Measurements from ENCODE around the gene ZFAND2B.
"Not testable (repeated sequence)": the region's sequence is repeated elsewhere in the genome, so short reads cannot be mapped to it uniquely, and the experiment has no call there.

Gene ZFAND2B

GRCh38 chr2:219253753-219254589, 47.4 kb downstream of the ZFAND2B start, which contains the start of gene TUBA4A:
Gene TUBA4A, minus strand, starts transcription at chr2:219253918. Its CDS starts 60 bp downstream, at chr2:219253858.
- DNase-seq = peak; percentile 77 to 87

GRCh38 chr2:219254590-219255201, 48.1 kb downstream of the ZFAND2B start:
- peak; percentile 63 to 70 for DNase-seq

GRCh38 chr2:219258942-219259341, 52.4 kb downstream of the ZFAND2B start:
- not testable (repeated sequence) for DNase-seq

Measured in inflammatory macrophage treated with lipopolysaccharide for 1 hour (primary cell).